CD4-positive, alpha-beta memory T cell (primary cell): Measurements from ENCODE around the gene ADCY7. TPM values are rescaled to one million over a fixed set of nuclear protein-coding genes. Genes with fewer than 3 reads are reported as not detected.

Experiments used
- CTCF ChIA-PET: fragments of 350-600 bp; sonication (Branson Sonifier 250); formaldehyde crosslinking; loops from one replicate; lab custom pipeline; 2021; ENCODE audit warnings: inconsistent platforms; ENCODE audit not compliant: partially characterized antibody; lab: Charles Lee
- POLR2A ChIA-PET: fragments of 350-600 bp; sonication (Branson Sonifier 250); formaldehyde crosslinking; loops from one replicate; lab custom pipeline; 2021; ENCODE audit not compliant: partially characterized antibody; lab: Charles Lee
- DNase-seq, 5 donors: peaks; one replicate each; pipeline versions ENCODE4 v3.0.0 to v3.0.0-alpha.2; 2020 to 2022; ENCODE audit warnings: mixed read lengths in 1 of 5
- H3K27ac ChIP-seq: one replicate; pipeline ENCODE4 v1.7.0; 2013; ENCODE audit warnings: low read depth, low read length
- H3K27me3 ChIP-seq: 2 replicates; pipeline ENCODE4 v1.7.0; 2013; ENCODE audit warnings: mild to moderate bottlenecking, low read length, moderate library complexity; ENCODE audit not compliant: insufficient read depth
- H3K36me3 ChIP-seq: 2 replicates; pipeline ENCODE4 v1.7.0; 2013; ENCODE audit warnings: mild to moderate bottlenecking, low read length, moderate library complexity; ENCODE audit not compliant: insufficient read depth
- H3K4me1 ChIP-seq: 2 replicates; pipeline ENCODE4 v1.7.0; 2013; ENCODE audit warnings: mild to moderate bottlenecking, low read length, moderate library complexity; ENCODE audit not compliant: insufficient read depth
- H3K4me3 ChIP-seq, 2 donors: one replicate each; pipeline ENCODE4 v1.7.0; 2013; ENCODE audit warnings: low read length in 2 of 2, mild to moderate bottlenecking in 1 of 2
- H3K9me3 ChIP-seq, 2 donors: one replicate each; pipeline ENCODE4 v1.7.0; 2013; ENCODE audit warnings: low read length in 2 of 2, control low read depth in 1 of 2; ENCODE audit not compliant: control insufficient read depth in 1 of 2
- H3K27ac Mint-ChIP-seq, 7 donors: one replicate each; pipeline ENCODE4 v1.8.0; 2020 to 2021; ENCODE audit warnings: mixed read lengths in 7 of 7, mild to moderate bottlenecking in 6 of 7, inconsistent platforms in 3 of 7, moderate library complexity in 3 of 7
- H3K27me3 Mint-ChIP-seq, 2 donors: one replicate each; pipeline ENCODE4 v1.8.0; 2020 to 2021; ENCODE audit warnings: mixed read lengths in 2 of 2
- H3K36me3 Mint-ChIP-seq, 2 donors: one replicate each; pipeline ENCODE4 v1.8.0; 2020 to 2021; ENCODE audit warnings: mixed read lengths in 2 of 2, inconsistent platforms in 1 of 2, mild to moderate bottlenecking in 1 of 2
- H3K4me1 Mint-ChIP-seq, 4 donors: one replicate each; pipeline ENCODE4 v1.8.0; 2020 to 2021; ENCODE audit warnings: mixed read lengths in 4 of 4, mild to moderate bottlenecking in 1 of 4
- H3K4me3 Mint-ChIP-seq, 8 donors: one replicate each; pipeline ENCODE4 v1.8.0; 2020 to 2021; ENCODE audit warnings: mixed read lengths in 8 of 8, mild to moderate bottlenecking in 7 of 8, moderate library complexity in 6 of 8, inconsistent platforms in 3 of 8
- H3K9me3 Mint-ChIP-seq, 8 donors: one replicate each; pipeline ENCODE4 v1.8.0; 2020 to 2021; ENCODE audit warnings: mixed read lengths in 8 of 8, mild to moderate bottlenecking in 5 of 8, inconsistent platforms in 3 of 8, moderate library complexity in 1 of 8
- intact Hi-C: fragments of 100-400 bp; cut with micrococcal nuclease; formaldehyde crosslinking; loops from one replicate; pipeline ENCODE4 v1.15.1; 2023
- polyA plus RNA-seq, 2 donors: library from polyadenylated mRNA; unstranded; fragments of 300-500 nt; fragmentation: Illumina TruSeq; gene quantifications; one replicate each; pipeline ENCODE4 v1.2.3, GENCODE V29; 2021
- total RNA-seq, 2 experiments: library from RNA; stranded (reverse); gene quantifications; one replicate each; pipeline ENCODE4 v1.2.3, GENCODE V29; 2021

The ADCY7 gene
- total and polyA plus RNA-seq, 4 experiments from 2014 or later, result 34.8 to 235 (median 150) TPM

GRCh38 chr16:50248845-50249244 lies 17.5 kb upstream of the ADCY7 start:
- Histone ChIP-seq H3K27ac (no peak overlapping the region), H3K4me1 (peaks cover 15% of the 10 kb centered on the region), H3K36me3 (no peaks in the 10 kb centered on the region), H3K4me3 (no peak overlapping the region), H3K9me3 (no peaks in the 10 kb centered on the region), H3K27me3 (no peaks in the 10 kb centered on the region)
- ChIA-PET POLR2A (no interaction called here), CTCF (interaction anchor here (1.7 to 1.8 kb wide), 2 partner anchors 38 to 78 kb away, joined by 4 read pairs; no protein-coding TSS in a partner anchor)
- peak overlapping the region in 3 of 8 donors; percentile 24 to 30 (median 25) for H3K4me3 Mint-ChIP-seq
- H3K27me3 Mint-ChIP-seq, result peaks cover 0 to 2% of the 10 kb centered on the region in 2 donors
- H3K36me3 Mint-ChIP-seq, result no peaks in the 10 kb centered on the region
- H3K9me3 Mint-ChIP-seq, result no peaks in the 10 kb centered on the region
- H3K4me1 Mint-ChIP-seq, result peaks cover 0 to 8% (median 6%) of the 10 kb centered on the region in 4 donors
- intact Hi-C loops, result no loop called here
- DNase-seq, result no peak
- peak overlapping the region in 2 of 7 donors; percentile 15 to 61 for H3K27ac Mint-ChIP-seq

GRCh38 chr16:50251375-50252081 lies 14.8 kb upstream of the ADCY7 start:
- Histone ChIP-seq H3K27ac (no peak overlapping the region), H3K4me1 (peaks cover 5% of the 10 kb centered on the region), H3K27me3 (no peaks in the 10 kb centered on the region), H3K9me3 (no peaks in the 10 kb centered on the region), H3K36me3 (no peaks in the 10 kb centered on the region), H3K4me3 (no peak overlapping the region)
- Mint-ChIP-seq H3K4me1 (no peaks in the 10 kb centered on the region), H3K27ac (peak overlapping the region in 1 of 7 donors; percentile 15), H3K27me3 (peaks cover 0 to 7% of the 10 kb centered on the region in 2 donors), H3K36me3 (no peaks in the 10 kb centered on the region), H3K9me3 (no peaks in the 10 kb centered on the region), H3K4me3 (no peak overlapping the region)
- DNase-seq, result no peak
- intact Hi-C loops, result no loop called here
- POLR2A ChIA-PET, result no interaction called here
- CTCF ChIA-PET, result interaction anchor here (1.0 to 1.4 kb wide), 4 partner anchors 9 to 63 kb away, joined by 3 read pairs; no protein-coding TSS in a partner anchor

- Mint-ChIP-seq H3K27me3 (peaks cover 0 to 7% of the 10 kb centered on the region in 2 donors), H3K4me1 (no peaks in the 10 kb centered on the region), H3K4me3 (no peak overlapping the region), H3K36me3 (no peaks in the 10 kb centered on the region), H3K9me3 (no peaks in the 10 kb centered on the region), H3K27ac (peak overlapping the region in 1 of 7 donors; percentile 22)
- no peak overlapping the region for H3K27ac ChIP-seq
- H3K36me3 ChIP-seq, result no peaks in the 10 kb centered on the region
- no peak for DNase-seq
- H3K27me3 ChIP-seq, result no peaks in the 10 kb centered on the region
- ChIA-PET CTCF (interaction anchor here (1.0 to 1.3 kb wide), 3 partner anchors 15 to 62 kb away, joined by 3 read pairs; no protein-coding TSS in a partner anchor), POLR2A (interaction anchor here (0.8 kb wide), 1 partner anchor 30 kb away, joined by 3 read pairs; no protein-coding TSS in a partner anchor)
- H3K4me1 ChIP-seq, result no peaks in the 10 kb centered on the region
- intact Hi-C loops, result no loop called here
- H3K9me3 ChIP-seq, result no peaks in the 10 kb centered on the region
- H3K4me3 ChIP-seq, result no peak overlapping the region
Measured at GRCh38 chr16:50252082-50252611, 14.2 kb upstream of the ADCY7 start.

- Mint-ChIP-seq H3K27me3 (peaks cover 0 to 7% of the 10 kb centered on the region in 2 donors), H3K4me3 (no peak overlapping the region), H3K9me3 (no peaks in the 10 kb centered on the region), H3K27ac (no peak overlapping the region), H3K4me1 (no peaks in the 10 kb centered on the region), H3K36me3 (no peaks in the 10 kb centered on the region)
- Histone ChIP-seq H3K27ac (no peak overlapping the region), H3K36me3 (no peaks in the 10 kb centered on the region), H3K27me3 (no peaks in the 10 kb centered on the region), H3K9me3 (no peaks in the 10 kb centered on the region), H3K4me1 (no peaks in the 10 kb centered on the region), H3K4me3 (no peak overlapping the region)
- CTCF ChIA-PET, result interaction anchor here (1.3 kb wide), 1 partner anchor 22 kb away, joined by 3 read pairs; no protein-coding TSS in a partner anchor
- POLR2A ChIA-PET, result no interaction called here
- DNase-seq, result no peak
- intact Hi-C loops, result no loop called here
Measured at GRCh38 chr16:50252874-50253513, 13.4 kb upstream of the ADCY7 start.

- Histone ChIP-seq H3K4me1 (no peaks in the 10 kb centered on the region), H3K4me3 (no peak overlapping the region), H3K27me3 (no peaks in the 10 kb centered on the region), H3K27ac (no peak overlapping the region), H3K9me3 (no peaks in the 10 kb centered on the region), H3K36me3 (no peaks in the 10 kb centered on the region)
- ChIA-PET CTCF (no interaction called here), POLR2A (no interaction called here)
- H3K4me1 Mint-ChIP-seq, result no peaks in the 10 kb centered on the region
- H3K27ac Mint-ChIP-seq, result no peak overlapping the region
- H3K9me3 Mint-ChIP-seq, result no peaks in the 10 kb centered on the region
- peaks cover 0 to 7% of the 10 kb centered on the region in 2 donors for H3K27me3 Mint-ChIP-seq
- H3K4me3 Mint-ChIP-seq, result no peak overlapping the region
- intact Hi-C loops, result no loop called here
- H3K36me3 Mint-ChIP-seq, result no peaks in the 10 kb centered on the region
- no peak for DNase-seq
Measured at GRCh38 chr16:50253514-50253910, 12.8 kb upstream of the ADCY7 start.

GRCh38 chr16:50254072-50254471 lies 12.3 kb upstream of the ADCY7 start:
- no peaks in the 10 kb centered on the region for H3K9me3 Mint-ChIP-seq
- no peaks in the 10 kb centered on the region for H3K27me3 ChIP-seq
- H3K4me1 Mint-ChIP-seq, result no peaks in the 10 kb centered on the region
- no peaks in the 10 kb centered on the region for H3K9me3 ChIP-seq
- no peak overlapping the region for H3K27ac ChIP-seq
- no peak overlapping the region for H3K27ac Mint-ChIP-seq
- ChIA-PET POLR2A (interaction anchor here (1.4 kb wide), 1 partner anchor 21 kb away, joined by 6 read pairs; no protein-coding TSS in a partner anchor), CTCF (interaction anchor here (0.6 to 1.1 kb wide), 3 partner anchors 26 to 103 kb away, joined by 3 read pairs; no protein-coding TSS in a partner anchor)
- DNase-seq, result no peak
- no peaks in the 10 kb centered on the region for H3K36me3 ChIP-seq
- no peaks in the 10 kb centered on the region for H3K36me3 Mint-ChIP-seq
- intact Hi-C loops, result no loop called here
- H3K27me3 Mint-ChIP-seq, result peaks cover 0 to 7% of the 10 kb centered on the region in 2 donors
- no peak overlapping the region for H3K4me3 ChIP-seq
- no peaks in the 10 kb centered on the region for H3K4me1 ChIP-seq
- H3K4me3 Mint-ChIP-seq, result no peak overlapping the region

- no peak overlapping the region for H3K4me3 ChIP-seq
- H3K27ac Mint-ChIP-seq, result no peak overlapping the region
- H3K4me1 Mint-ChIP-seq, result peaks cover 0 to 7% (median 0%) of the 10 kb centered on the region in 4 donors
- no peak overlapping the region for H3K27ac ChIP-seq
- intact Hi-C loops, result no loop called here
- H3K9me3 Mint-ChIP-seq, result no peaks in the 10 kb centered on the region
- no peak overlapping the region for H3K4me3 Mint-ChIP-seq
- no peak for DNase-seq
- no peaks in the 10 kb centered on the region for H3K36me3 ChIP-seq
- H3K27me3 ChIP-seq, result no peaks in the 10 kb centered on the region
- H3K27me3 Mint-ChIP-seq, result peaks cover 0 to 7% of the 10 kb centered on the region in 2 donors
- POLR2A ChIA-PET, result interaction anchor here (1.0 kb wide), 1 partner anchor 10 kb away, joined by 3 read pairs; no protein-coding TSS in a partner anchor
- CTCF ChIA-PET, result interaction anchor here (0.6 to 1.1 kb wide), 2 partner anchors 10 to 44 kb away, joined by 3 read pairs; no protein-coding TSS in a partner anchor
- H3K4me1 ChIP-seq, result no peaks in the 10 kb centered on the region
- no peaks in the 10 kb centered on the region for H3K9me3 ChIP-seq
- no peaks in the 10 kb centered on the region for H3K36me3 Mint-ChIP-seq
Measured at GRCh38 chr16:50255538-50255937, 10.8 kb upstream of the ADCY7 start.
